Endothelial cell of umbilical vein (primary cell): Measurements from ENCODE around the gene ZNF497. TPM values are rescaled to one million over a fixed set of nuclear protein-coding genes. Genes with fewer than 3 reads are reported as not detected.

Experiments
- BruUV-seq: library from RNA; stranded (reverse); fragments of 400-500 nt; replicated peaks from 2 replicates; lab custom pipeline; 2021; lab: Mats Ljungman, UMichigan
- CTCF ChIA-PET: fragments of 300-600, 350-600 bp; sonication (Branson Sonifier 250); formaldehyde crosslinking; loops from one replicate; lab custom pipeline; 2021; ENCODE audit warnings: antibody characterized with exemption, inconsistent platforms; lab: Charles Lee
- POLR2A ChIA-PET: fragments of 300-600, 350-600 bp; sonication (Branson Sonifier 250); formaldehyde crosslinking; loops from one replicate; lab custom pipeline; 2021; ENCODE audit warnings: antibody characterized with exemption, inconsistent platforms; lab: Charles Lee
- DNase-seq: peaks from one replicate; pipeline ENCODE4 v3.0.0-alpha.2; 2011; ENCODE audit warnings: low read depth, low spot score
- FAIRE-seq: peaks from 2 replicates; lab custom pipeline; 2011; peaks lifted over from hg19 to GRCh38; lab: Jason Lieb, UNC
- H2AFZ ChIP-seq: 2 replicates; pipeline ENCODE4 v1.6.0; 2012; ENCODE audit warnings: low read depth, low read length, control low read depth, inconsistent platforms
- H3K27ac ChIP-seq: 2 replicates; pipeline ENCODE4 v1.5.1; 2011; ENCODE audit warnings: low read depth, mild to moderate bottlenecking, control low read depth, low read length, moderate library complexity; ENCODE audit not compliant: insufficient read depth
- H3K27me3 ChIP-seq, 2 experiments: 2 replicates each; pipeline versions ENCODE4 v1.6.0 to v1.6.1; 2011; ENCODE audit warnings: low read length in 2 of 2, mixed read lengths in 1 of 2; ENCODE audit not compliant: control insufficient read depth in 2 of 2, insufficient read depth in 2 of 2
- H3K36me3 ChIP-seq, 2 experiments: 2 replicates in 1 of 2; 3 replicates in 1 of 2; pipeline ENCODE4 v1.5.1; 2011; ENCODE audit warnings: low read length in 2 of 2, mild to moderate bottlenecking in 1 of 2, moderate library complexity in 1 of 2; ENCODE audit not compliant: control insufficient read depth in 2 of 2, insufficient read depth in 2 of 2; ENCODE audit errors: extremely low read depth in 1 of 2
- H3K4me1 ChIP-seq: 3 replicates; pipeline ENCODE4 v1.5.1; 2011; ENCODE audit warnings: mild to moderate bottlenecking, low read length; ENCODE audit not compliant: control insufficient read depth, insufficient read depth; ENCODE audit errors: extremely low read depth
- H3K4me2 ChIP-seq: 2 replicates; pipeline ENCODE4 v1.6.1; 2011; ENCODE audit warnings: low read length, control low read depth, mixed read lengths; ENCODE audit not compliant: insufficient read depth
- H3K4me3 ChIP-seq, 3 experiments: fragments of 200-600 bp in 1 of 3; sonication (generic), shearing (Covaris generic) in 1 of 3; replicated peaks in 1 of 3; 2 replicates each; pipeline ENCODE4 v1.5.1; 2011 to 2016; ENCODE audit warnings: control low read depth in 3 of 3, low read length in 3 of 3, mild to moderate bottlenecking in 2 of 3, inconsistent platforms in 1 of 3, low read depth in 1 of 3, moderate library complexity in 1 of 3; ENCODE audit not compliant: insufficient read depth in 1 of 3
- H3K79me2 ChIP-seq: 2 replicates; pipeline ENCODE4 v1.6.0; 2012; ENCODE audit warnings: low read length, inconsistent platforms; ENCODE audit not compliant: control insufficient read depth, insufficient read depth
- H3K9ac ChIP-seq: replicated peaks from 2 replicates; pipeline ENCODE3; 2011; ENCODE audit warnings: low read length, control low read depth; ENCODE audit not compliant: insufficient read depth; ENCODE audit errors: extremely low read depth
- H3K9me1 ChIP-seq: replicated peaks from 3 replicates; pipeline ENCODE4 v1.6.0; 2011; ENCODE audit warnings: mild to moderate bottlenecking, low read length; ENCODE audit not compliant: control insufficient read depth, insufficient read depth; ENCODE audit errors: extremely low read depth
- H3K9me3 ChIP-seq: replicated peaks from 2 replicates; pipeline ENCODE4 v1.5.1; 2012; ENCODE audit warnings: low read length, inconsistent platforms; ENCODE audit not compliant: control insufficient read depth, insufficient read depth
- H4K20me1 ChIP-seq: replicated peaks from 2 replicates; pipeline ENCODE3; 2011; ENCODE audit warnings: mild to moderate bottlenecking, low read length; ENCODE audit not compliant: control insufficient read depth, insufficient read depth; ENCODE audit errors: extremely low read depth
- EZH2 ChIP-seq: IDR thresholded peaks from 2 replicates; pipeline ENCODE4 v1.6.1; 2012; ENCODE audit warnings: borderline replicate concordance, low read depth, mild to moderate bottlenecking, moderate library complexity, low read length, inconsistent platforms; ENCODE audit not compliant: severe bottlenecking
- FOS ChIP-seq: IDR thresholded peaks from 2 replicates; pipeline ENCODE4 v1.6.1; 2011; ENCODE audit warnings: mild to moderate bottlenecking, low read length, moderate library complexity, borderline replicate concordance; ENCODE audit not compliant: insufficient read depth
- GATA2 ChIP-seq: IDR thresholded peaks from 2 replicates; pipeline ENCODE4 v1.7.0; 2011; ENCODE audit warnings: low read depth, mild to moderate bottlenecking, moderate library complexity, mixed read lengths, low read length; ENCODE audit not compliant: insufficient read length, insufficient read depth
- JUN ChIP-seq: IDR thresholded peaks from 2 replicates; pipeline ENCODE4 v1.6.1; 2011; ENCODE audit warnings: borderline replicate concordance, low read depth; ENCODE audit not compliant: insufficient read length, insufficient read depth
- MYC ChIP-seq: IDR thresholded peaks from one replicate; pipeline ENCODE4 v1.6.1; 2011; ENCODE audit warnings: mild to moderate bottlenecking, low read depth, low read length
- POLR2AphosphoS5 ChIP-seq: IDR thresholded peaks from 2 replicates; pipeline ENCODE4 v1.6.1; 2012; ENCODE audit warnings: low read depth, mild to moderate bottlenecking, control low read depth, low read length, moderate library complexity; ENCODE audit not compliant: insufficient read depth
- dilution Hi-C: fragments of 300-500 bp; cut with MboI; formaldehyde crosslinking; loops from one replicate; pipeline ENCODE4 v1.15.0; 2019; ENCODE audit warnings: low sequenced_read_pairs; ENCODE audit not compliant: extremely low pct_ligation_motif_present
- intact Hi-C: fragments of 100-400 bp; cut with micrococcal nuclease; formaldehyde crosslinking; loops from one replicate; pipeline ENCODE4 v1.10.0; 2022
- polyA plus RNA-seq, 4 experiments: library from polyadenylated mRNA; depleted of rRNA in 3 of 4; stranded (reverse) in 3 of 4; unstranded in 1 of 4; fragments of >200 nt; gene quantifications; 2 replicates each; pipeline versions ENCODE4 v1.2.1 to v1.2.3, GENCODE V29; 2011 to 2012; ENCODE audit warnings: missing spikeins in 1 of 4
- total RNA-seq: library from RNA; stranded (reverse); gene quantifications from 2 replicates; pipeline ENCODE4 v1.2.3, GENCODE V29; 2021
- TF ChIP-seq, protein P1 (sequence below), 2 donors: IDR thresholded peaks; 1 replicate in 1 of 2; 2 replicates in 1 of 2; pipeline ENCODE4 v1.5.1; 2011; ENCODE audit warnings: low read length in 2 of 2, mild to moderate bottlenecking in 2 of 2, moderate library complexity in 2 of 2, control low read depth in 1 of 2, inconsistent platforms in 1 of 2, low read depth in 1 of 2; ENCODE audit not compliant: insufficient read depth in 1 of 2; ENCODE audit errors: extremely low read depth in 1 of 2
- TF ChIP-seq, protein P2 (sequence below): IDR thresholded peaks from 2 replicates; pipeline ENCODE4 v1.6.1; 2011; ENCODE audit not compliant: insufficient read depth, insufficient read length

Gene ZNF497
- total and polyA plus RNA-seq, 2 donors (not counting 3 experiments of a cell fraction or from before 2014, with no cell fraction given) = 0.40 to 1.3 TPM

DNA sequence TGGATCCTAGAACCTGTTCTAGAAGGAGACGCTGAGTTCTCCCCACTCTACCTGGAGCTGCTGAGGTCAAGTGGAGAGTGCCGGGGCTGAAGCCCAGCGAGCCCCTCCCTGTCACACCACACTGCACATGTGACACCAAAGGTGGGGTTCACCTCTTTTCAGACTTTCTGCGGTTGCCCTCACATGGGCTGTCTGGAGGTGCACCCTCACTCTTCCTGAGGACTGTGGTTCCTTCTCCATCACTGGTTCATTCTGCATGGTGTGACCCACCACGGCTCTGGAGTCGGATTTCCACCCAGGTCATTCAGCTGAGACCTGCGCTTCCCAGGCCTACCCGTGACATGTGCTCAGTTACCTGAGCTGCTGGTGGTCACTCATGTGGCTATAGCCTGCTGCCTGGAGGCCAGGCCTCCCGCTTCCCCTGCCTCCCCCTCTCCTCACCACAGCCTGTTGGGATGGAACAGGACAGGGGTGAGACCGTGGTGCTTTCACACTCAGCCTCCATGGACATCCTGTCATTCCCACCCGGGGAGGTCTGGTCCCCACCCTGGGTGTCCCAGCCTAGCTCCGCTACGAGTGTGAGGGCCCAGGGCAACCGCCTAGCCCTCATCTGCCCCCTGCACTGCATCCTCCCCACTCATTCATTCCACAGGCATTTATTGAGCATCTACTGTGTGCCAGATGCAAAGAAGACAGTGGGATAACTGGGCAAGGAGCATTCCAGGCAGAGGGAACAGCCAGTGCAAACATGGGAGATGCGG lies 8.7 kb downstream of the ZNF497 start:
- Histone ChIP-seq H3K4me3 (no peak overlapping the region), H3K27me3 (peaks cover 32 to 44% of the 10 kb centered on the region in 2 experiments), H3K36me3 (no peaks in the 10 kb centered on the region), H2AFZ (no peak overlapping the region), H3K4me1 (peaks cover 10% of the 10 kb centered on the region), H4K20me1 (no peaks in the 10 kb centered on the region), H3K79me2 (no peaks in the 10 kb centered on the region), H3K27ac (no peak overlapping the region), H3K9me1 (no peaks in the 10 kb centered on the region), H3K9ac (no peak overlapping the region), H3K4me2 (no peak overlapping the region), H3K9me3 (no peaks in the 10 kb centered on the region)
- FAIRE-seq (no peak), DNase-seq (no peak)
- BruUV-seq = no TSS peak
- TF ChIP-seq, protein P1, sequence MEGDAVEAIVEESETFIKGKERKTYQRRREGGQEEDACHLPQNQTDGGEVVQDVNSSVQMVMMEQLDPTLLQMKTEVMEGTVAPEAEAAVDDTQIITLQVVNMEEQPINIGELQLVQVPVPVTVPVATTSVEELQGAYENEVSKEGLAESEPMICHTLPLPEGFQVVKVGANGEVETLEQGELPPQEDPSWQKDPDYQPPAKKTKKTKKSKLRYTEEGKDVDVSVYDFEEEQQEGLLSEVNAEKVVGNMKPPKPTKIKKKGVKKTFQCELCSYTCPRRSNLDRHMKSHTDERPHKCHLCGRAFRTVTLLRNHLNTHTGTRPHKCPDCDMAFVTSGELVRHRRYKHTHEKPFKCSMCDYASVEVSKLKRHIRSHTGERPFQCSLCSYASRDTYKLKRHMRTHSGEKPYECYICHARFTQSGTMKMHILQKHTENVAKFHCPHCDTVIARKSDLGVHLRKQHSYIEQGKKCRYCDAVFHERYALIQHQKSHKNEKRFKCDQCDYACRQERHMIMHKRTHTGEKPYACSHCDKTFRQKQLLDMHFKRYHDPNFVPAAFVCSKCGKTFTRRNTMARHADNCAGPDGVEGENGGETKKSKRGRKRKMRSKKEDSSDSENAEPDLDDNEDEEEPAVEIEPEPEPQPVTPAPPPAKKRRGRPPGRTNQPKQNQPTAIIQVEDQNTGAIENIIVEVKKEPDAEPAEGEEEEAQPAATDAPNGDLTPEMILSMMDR (IDR thresholded peaks at IDR 0.05; ENCODE audit: extremely low read depth in 1 of 2, insufficient read depth in 1 of 2, low read depth in 1 of 2, low read length in 2 of 2) = no peak
- no peak for TF ChIP-seq MYC
- TF ChIP-seq GATA2 = no peak
- no peak for TF ChIP-seq POLR2AphosphoS5
- TF ChIP-seq, protein P2, sequence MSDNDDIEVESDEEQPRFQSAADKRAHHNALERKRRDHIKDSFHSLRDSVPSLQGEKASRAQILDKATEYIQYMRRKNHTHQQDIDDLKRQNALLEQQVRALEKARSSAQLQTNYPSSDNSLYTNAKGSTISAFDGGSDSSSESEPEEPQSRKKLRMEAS = no peak
- TF ChIP-seq FOS = no peak
- no peak for TF ChIP-seq EZH2
- TF ChIP-seq JUN = no peak
- dilution Hi-C loops = no loop called here
- intact Hi-C loops = no loop called here
- ChIA-PET POLR2A (no interaction called here), CTCF (no interaction called here)
